ENCODE results near the gene CYSTM1. TPM values are rescaled to one million over a fixed set of nuclear protein-coding genes. Genes with fewer than 3 reads are reported as not detected.
"Not testable (repeated sequence)": the region's sequence is repeated elsewhere in the genome, so short reads cannot be mapped to it uniquely, and the experiment has no call there.

CYSTM1 gene
- total RNA-seq, 1 experiment from 2014 or later, result 61.1 TPM

GRCh38 chr5:140142856-140143255 is 32.1 kb upstream of the CYSTM1 start:
- Histone ChIP-seq H3K27me3 (ENCODE audit: control insufficient read depth, insufficient read depth, low read length) (peaks cover 32% of the 10 kb centered on the region), H3K4me3 (ENCODE audit: insufficient read depth, low read depth, low read length) (no peak overlapping the region), H3K36me3 (replicated peaks; ENCODE audit: control insufficient read depth, insufficient read depth, low read length) (no peaks in the 10 kb centered on the region)
- no peak for DNase-seq

- H3K4me3 ChIP-seq (ENCODE audit: insufficient read depth, low read depth, low read length), result no peak overlapping the region
- H3K36me3 ChIP-seq (replicated peaks; ENCODE audit: control insufficient read depth, insufficient read depth, low read length), result no peaks in the 10 kb centered on the region
- H3K27me3 ChIP-seq (ENCODE audit: control insufficient read depth, insufficient read depth, low read length), result peaks cover 38% of the 10 kb centered on the region
- DNase-seq, result no peak
Observed at GRCh38 chr5:140143521-140144258, 31.3 kb upstream of the CYSTM1 start.

GRCh38 chr5:140145256-140145655 is 29.7 kb upstream of the CYSTM1 start:
- Histone ChIP-seq H3K27me3 (ENCODE audit: control insufficient read depth, insufficient read depth, low read length) (peaks cover 38% of the 10 kb centered on the region), H3K36me3 (replicated peaks; ENCODE audit: control insufficient read depth, insufficient read depth, low read length) (no peaks in the 10 kb centered on the region), H3K4me3 (ENCODE audit: insufficient read depth, low read depth, low read length) (no peak overlapping the region)
- peak; percentile 16 for DNase-seq

- Histone ChIP-seq H3K27me3 (ENCODE audit: control insufficient read depth, insufficient read depth, low read length) (peaks cover 38% of the 10 kb centered on the region), H3K4me3 (ENCODE audit: insufficient read depth, low read depth, low read length) (peak overlapping the region; percentile 53), H3K36me3 (replicated peaks; ENCODE audit: control insufficient read depth, insufficient read depth, low read length) (no peaks in the 10 kb centered on the region)
- peak; percentile 91 for DNase-seq
Observed at GRCh38 chr5:140145818-140146522, 29.0 kb upstream of the CYSTM1 start.

GRCh38 chr5:140146523-140146842 is 28.5 kb upstream of the CYSTM1 start:
- no peak for DNase-seq
- Histone ChIP-seq H3K4me3 (ENCODE audit: insufficient read depth, low read depth, low read length) (peak overlapping the region; percentile 53), H3K36me3 (replicated peaks; ENCODE audit: control insufficient read depth, insufficient read depth, low read length) (no peaks in the 10 kb centered on the region), H3K27me3 (ENCODE audit: control insufficient read depth, insufficient read depth, low read length) (peaks cover 38% of the 10 kb centered on the region)

- Histone ChIP-seq H3K4me3 (ENCODE audit: insufficient read depth, low read depth, low read length) (no peak overlapping the region), H3K36me3 (replicated peaks; ENCODE audit: control insufficient read depth, insufficient read depth, low read length) (no peaks in the 10 kb centered on the region), H3K27me3 (ENCODE audit: control insufficient read depth, insufficient read depth, low read length) (peaks cover 40% of the 10 kb centered on the region)
- DNase-seq, result no peak
Observed at GRCh38 chr5:140147460-140147859, 27.5 kb upstream of the CYSTM1 start.

GRCh38 chr5:140148508-140148907 is 26.5 kb upstream of the CYSTM1 start:
- no peak overlapping the region for H3K4me3 ChIP-seq (ENCODE audit: insufficient read depth, low read depth, low read length)
- H3K36me3 ChIP-seq (replicated peaks; ENCODE audit: control insufficient read depth, insufficient read depth, low read length), result no peaks in the 10 kb centered on the region
- peak; percentile 91 for DNase-seq
- peaks cover 40% of the 10 kb centered on the region for H3K27me3 ChIP-seq (ENCODE audit: control insufficient read depth, insufficient read depth, low read length)

- Histone ChIP-seq H3K27me3 (ENCODE audit: control insufficient read depth, insufficient read depth, low read length) (peaks cover 38% of the 10 kb centered on the region), H3K4me3 (ENCODE audit: insufficient read depth, low read depth, low read length) (no peak overlapping the region)
- DNase-seq, result no peak
Observed at GRCh38 chr5:140150201-140150600, 24.8 kb upstream of the CYSTM1 start.

GRCh38 chr5:140151144-140152021 is 23.6 kb upstream of the CYSTM1 start:
- DNase-seq, result peak; percentile 35
- H3K27me3 ChIP-seq (ENCODE audit: control insufficient read depth, insufficient read depth, low read length), result peaks cover 27% of the 10 kb centered on the region
- no peaks in the 10 kb centered on the region for H3K36me3 ChIP-seq (replicated peaks; ENCODE audit: control insufficient read depth, insufficient read depth, low read length)

More at GRCh38 chr5:140150201-140150600, 24.8 kb upstream of the CYSTM1 start:
- H3K36me3 ChIP-seq (replicated peaks; ENCODE audit: control insufficient read depth, insufficient read depth, low read length), result no peaks in the 10 kb centered on the region

GRCh38 chr5:140152022-140152999 is 22.7 kb upstream of the CYSTM1 start:
- Histone ChIP-seq H3K4me3 (ENCODE audit: insufficient read depth, low read depth, low read length) (no peak overlapping the region), H3K27me3 (ENCODE audit: control insufficient read depth, insufficient read depth, low read length) (peaks cover 17% of the 10 kb centered on the region), H3K36me3 (replicated peaks; ENCODE audit: control insufficient read depth, insufficient read depth, low read length) (no peaks in the 10 kb centered on the region)
- DNase-seq, result peak; percentile 59

More at GRCh38 chr5:140151144-140152021, 23.6 kb upstream of the CYSTM1 start:
- no peak overlapping the region for H3K4me3 ChIP-seq (ENCODE audit: insufficient read depth, low read depth, low read length)

- H3K4me3 ChIP-seq (ENCODE audit: insufficient read depth, low read depth, low read length), result no peak overlapping the region
- DNase-seq, result no peak
- no peaks in the 10 kb centered on the region for H3K36me3 ChIP-seq (replicated peaks; ENCODE audit: control insufficient read depth, insufficient read depth, low read length)
- H3K27me3 ChIP-seq (ENCODE audit: control insufficient read depth, insufficient read depth, low read length), result peaks cover 8% of the 10 kb centered on the region
Observed at GRCh38 chr5:140153255-140153654, 21.7 kb upstream of the CYSTM1 start.

GRCh38 chr5:140153905-140154304 is 21.1 kb upstream of the CYSTM1 start:
- peak; percentile 79 for DNase-seq
- Histone ChIP-seq H3K27me3 (ENCODE audit: control insufficient read depth, insufficient read depth, low read length) (peaks cover 6% of the 10 kb centered on the region; the same call in 1 of the 2 replicates), H3K4me3 (ENCODE audit: insufficient read depth, low read depth, low read length) (no peak overlapping the region)

GRCh38 chr5:140154710-140155381 is 20.1 kb upstream of the CYSTM1 start:
- not testable (repeated sequence) for H3K36me3 ChIP-seq (replicated peaks; ENCODE audit: control insufficient read depth, insufficient read depth, low read length); DNase-seq; H3K27me3 ChIP-seq (ENCODE audit: control insufficient read depth, insufficient read depth, low read length); H3K4me3 ChIP-seq (ENCODE audit: insufficient read depth, low read depth, low read length)

More at GRCh38 chr5:140153905-140154304, 21.1 kb upstream of the CYSTM1 start:
- H3K36me3 ChIP-seq (replicated peaks; ENCODE audit: control insufficient read depth, insufficient read depth, low read length), result no peaks in the 10 kb centered on the region

Data from H7 (cell line).